Measurements from ENCODE around the gene UHRF2.
"Not testable (repeated sequence)": the region's sequence is repeated elsewhere in the genome, so short reads cannot be mapped to it uniquely, and the experiment has no call there.

UHRF2 gene, protein sequence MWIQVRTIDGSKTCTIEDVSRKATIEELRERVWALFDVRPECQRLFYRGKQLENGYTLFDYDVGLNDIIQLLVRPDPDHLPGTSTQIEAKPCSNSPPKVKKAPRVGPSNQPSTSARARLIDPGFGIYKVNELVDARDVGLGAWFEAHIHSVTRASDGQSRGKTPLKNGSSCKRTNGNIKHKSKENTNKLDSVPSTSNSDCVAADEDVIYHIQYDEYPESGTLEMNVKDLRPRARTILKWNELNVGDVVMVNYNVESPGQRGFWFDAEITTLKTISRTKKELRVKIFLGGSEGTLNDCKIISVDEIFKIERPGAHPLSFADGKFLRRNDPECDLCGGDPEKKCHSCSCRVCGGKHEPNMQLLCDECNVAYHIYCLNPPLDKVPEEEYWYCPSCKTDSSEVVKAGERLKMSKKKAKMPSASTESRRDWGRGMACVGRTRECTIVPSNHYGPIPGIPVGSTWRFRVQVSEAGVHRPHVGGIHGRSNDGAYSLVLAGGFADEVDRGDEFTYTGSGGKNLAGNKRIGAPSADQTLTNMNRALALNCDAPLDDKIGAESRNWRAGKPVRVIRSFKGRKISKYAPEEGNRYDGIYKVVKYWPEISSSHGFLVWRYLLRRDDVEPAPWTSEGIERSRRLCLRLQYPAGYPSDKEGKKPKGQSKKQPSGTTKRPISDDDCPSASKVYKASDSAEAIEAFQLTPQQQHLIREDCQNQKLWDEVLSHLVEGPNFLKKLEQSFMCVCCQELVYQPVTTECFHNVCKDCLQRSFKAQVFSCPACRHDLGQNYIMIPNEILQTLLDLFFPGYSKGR

DNA sequence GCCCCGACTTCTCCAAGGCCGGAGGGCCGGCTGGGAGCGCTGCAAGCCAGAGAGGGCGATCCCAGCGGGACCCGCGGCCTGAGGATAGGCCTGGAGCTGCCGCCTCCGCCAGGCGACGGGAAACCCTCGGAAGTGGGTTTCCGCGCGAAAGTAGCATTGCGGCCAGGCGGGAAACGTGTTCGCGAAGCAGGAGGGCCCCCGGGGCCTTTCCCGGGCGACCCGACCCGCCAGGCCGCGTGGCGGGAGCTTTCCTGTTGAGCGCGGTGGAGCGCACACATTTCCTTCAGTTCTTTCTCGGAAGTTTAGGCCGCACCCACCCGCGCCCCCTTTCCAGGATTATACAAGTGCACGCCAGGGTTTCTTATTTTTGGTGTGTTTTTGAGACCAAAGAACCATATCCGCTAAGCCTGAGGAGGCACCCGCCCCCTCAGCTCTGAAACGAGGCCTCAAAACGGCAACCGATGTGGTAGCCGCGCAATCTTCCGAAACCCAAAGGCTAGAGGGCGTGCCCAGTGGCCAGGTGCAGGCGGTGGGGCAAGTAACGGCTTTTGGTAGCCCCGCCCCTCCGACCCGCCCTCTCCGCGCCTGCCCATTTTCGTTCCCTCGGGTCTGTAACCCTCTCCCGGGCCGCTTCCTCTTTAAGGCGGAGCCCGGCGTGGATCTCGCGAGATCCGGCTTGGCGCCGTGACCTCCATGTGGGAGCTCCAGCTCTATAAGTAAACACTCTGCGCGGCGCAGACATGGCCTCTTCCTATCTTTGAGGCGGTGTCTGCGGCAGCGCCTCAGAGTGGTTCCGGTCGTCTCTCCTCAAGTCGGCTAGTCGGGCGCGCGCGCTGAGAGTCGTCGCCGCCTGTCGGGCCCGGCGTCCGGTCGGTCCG, at the start of gene UHRF2:
UHRF2 (plus strand) TSS at position 713 of the 878 bp plus-strand sequence. CDS start 292 bp downstream, outside the sequence.
- TF ChIP-seq, protein P1, sequence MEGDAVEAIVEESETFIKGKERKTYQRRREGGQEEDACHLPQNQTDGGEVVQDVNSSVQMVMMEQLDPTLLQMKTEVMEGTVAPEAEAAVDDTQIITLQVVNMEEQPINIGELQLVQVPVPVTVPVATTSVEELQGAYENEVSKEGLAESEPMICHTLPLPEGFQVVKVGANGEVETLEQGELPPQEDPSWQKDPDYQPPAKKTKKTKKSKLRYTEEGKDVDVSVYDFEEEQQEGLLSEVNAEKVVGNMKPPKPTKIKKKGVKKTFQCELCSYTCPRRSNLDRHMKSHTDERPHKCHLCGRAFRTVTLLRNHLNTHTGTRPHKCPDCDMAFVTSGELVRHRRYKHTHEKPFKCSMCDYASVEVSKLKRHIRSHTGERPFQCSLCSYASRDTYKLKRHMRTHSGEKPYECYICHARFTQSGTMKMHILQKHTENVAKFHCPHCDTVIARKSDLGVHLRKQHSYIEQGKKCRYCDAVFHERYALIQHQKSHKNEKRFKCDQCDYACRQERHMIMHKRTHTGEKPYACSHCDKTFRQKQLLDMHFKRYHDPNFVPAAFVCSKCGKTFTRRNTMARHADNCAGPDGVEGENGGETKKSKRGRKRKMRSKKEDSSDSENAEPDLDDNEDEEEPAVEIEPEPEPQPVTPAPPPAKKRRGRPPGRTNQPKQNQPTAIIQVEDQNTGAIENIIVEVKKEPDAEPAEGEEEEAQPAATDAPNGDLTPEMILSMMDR (IDR thresholded peaks at IDR 0.05; ENCODE audit: borderline replicate concordance, insufficient read depth, low read depth, low read length), result 0 out of 2 replicates have a peak, but pooled peaks have one; percentile 0
- peak within 1 kb of the TSS; percentile 99 for H3K4me3 ChIP-seq (ENCODE audit: low read depth, low read length)

DNA sequence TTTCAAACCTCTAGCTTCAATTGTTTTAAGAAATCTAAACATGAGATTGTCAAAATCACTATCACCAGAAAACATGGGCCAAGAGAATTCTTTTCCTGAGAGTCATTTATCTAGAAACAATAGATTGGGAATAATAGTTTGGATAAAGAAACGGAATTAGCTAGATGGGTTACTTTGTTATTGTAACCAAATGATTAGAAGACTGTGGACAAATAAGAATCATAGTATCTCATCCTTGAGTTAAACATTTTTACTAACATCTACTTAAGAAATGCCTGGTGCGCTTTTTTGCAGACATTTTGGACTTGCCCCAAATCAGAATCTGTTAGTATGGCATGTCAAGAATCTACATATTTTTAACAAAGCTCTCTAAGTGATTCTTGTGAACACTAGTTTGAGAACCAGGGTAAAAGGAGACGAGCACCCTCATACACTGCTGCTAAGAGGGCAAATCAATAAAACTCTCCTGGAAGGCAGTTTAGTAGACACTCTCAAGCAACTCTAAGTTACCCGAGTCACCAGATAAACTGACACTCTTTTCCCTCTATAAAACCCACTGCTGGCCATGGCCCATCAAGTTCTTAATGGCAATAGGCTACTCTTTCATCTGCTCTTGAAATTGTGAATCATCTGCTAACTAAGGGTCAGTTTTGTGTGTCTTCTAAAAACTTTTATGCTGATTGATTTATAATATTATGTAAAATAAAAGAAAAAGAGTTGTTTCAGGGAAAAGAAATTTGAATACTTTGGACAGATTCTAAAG, 45.7 kb upstream of the UHRF2 start:
- TF ChIP-seq, protein P1 (IDR thresholded peaks at IDR 0.05; ENCODE audit: borderline replicate concordance, insufficient read depth, low read depth, low read length), result no peak

GRCh38 chr9:6368831-6369230, 44.2 kb upstream of the UHRF2 start:
- no peak overlapping the region for H3K4me3 ChIP-seq (ENCODE audit: low read depth, low read length)
- TF ChIP-seq, protein P1 (IDR thresholded peaks at IDR 0.05; ENCODE audit: borderline replicate concordance, insufficient read depth, low read depth, low read length), result no peak

More for the DNA sequence above, 45.7 kb upstream of the UHRF2 start:
- H3K4me3 ChIP-seq (ENCODE audit: low read depth, low read length), result no peak overlapping the region

DNA sequence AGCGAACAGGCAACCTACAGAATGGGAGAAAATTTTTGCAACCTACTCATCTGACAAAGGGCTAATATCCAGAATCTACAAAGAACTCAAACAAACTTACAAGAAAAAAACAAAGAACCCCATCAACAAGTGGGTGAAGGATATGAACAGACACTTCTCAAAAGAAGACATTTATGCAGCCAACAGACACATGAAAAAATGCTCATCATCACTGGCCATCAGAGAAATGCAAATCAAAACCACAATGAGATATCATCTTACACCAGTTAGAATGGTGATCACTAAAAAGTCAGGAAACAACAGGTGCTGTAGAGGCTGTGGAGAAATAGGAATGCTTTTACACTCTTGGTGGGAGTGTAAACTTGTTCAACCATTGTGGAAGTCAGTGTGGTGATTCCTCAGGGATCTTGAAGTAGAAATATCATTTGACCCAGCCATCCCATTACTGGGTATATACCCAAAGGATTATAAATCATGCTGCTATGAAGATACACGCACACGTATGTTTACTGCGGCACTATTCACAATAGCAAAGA, 31.5 kb upstream of the UHRF2 start:
- H3K4me3 ChIP-seq (ENCODE audit: low read depth, low read length), result not testable (repeated sequence)

DNA sequence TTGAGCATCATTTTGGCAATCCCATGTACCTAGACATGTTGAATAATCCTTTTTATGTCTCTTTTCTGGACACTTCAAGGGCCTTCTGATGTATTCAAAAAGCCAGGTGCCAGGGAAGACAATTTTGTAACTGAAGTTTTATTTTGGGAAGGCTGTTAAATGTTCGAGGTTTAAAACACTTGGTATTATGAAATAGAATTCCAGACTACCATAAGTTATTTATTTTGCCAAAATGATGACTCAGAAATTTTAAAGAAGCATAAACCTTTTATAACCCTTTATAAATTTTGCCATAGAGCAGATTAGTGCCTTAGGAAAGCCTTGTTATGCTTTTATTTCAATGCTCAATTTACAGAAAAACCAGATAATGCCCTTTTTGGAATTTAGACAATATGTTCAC, 30.3 kb upstream of the UHRF2 start:
- no peak overlapping the region for H3K4me3 ChIP-seq (ENCODE audit: low read depth, low read length)
- TF ChIP-seq, protein P1 (IDR thresholded peaks at IDR 0.05; ENCODE audit: borderline replicate concordance, insufficient read depth, low read depth, low read length), result no peak

DNA sequence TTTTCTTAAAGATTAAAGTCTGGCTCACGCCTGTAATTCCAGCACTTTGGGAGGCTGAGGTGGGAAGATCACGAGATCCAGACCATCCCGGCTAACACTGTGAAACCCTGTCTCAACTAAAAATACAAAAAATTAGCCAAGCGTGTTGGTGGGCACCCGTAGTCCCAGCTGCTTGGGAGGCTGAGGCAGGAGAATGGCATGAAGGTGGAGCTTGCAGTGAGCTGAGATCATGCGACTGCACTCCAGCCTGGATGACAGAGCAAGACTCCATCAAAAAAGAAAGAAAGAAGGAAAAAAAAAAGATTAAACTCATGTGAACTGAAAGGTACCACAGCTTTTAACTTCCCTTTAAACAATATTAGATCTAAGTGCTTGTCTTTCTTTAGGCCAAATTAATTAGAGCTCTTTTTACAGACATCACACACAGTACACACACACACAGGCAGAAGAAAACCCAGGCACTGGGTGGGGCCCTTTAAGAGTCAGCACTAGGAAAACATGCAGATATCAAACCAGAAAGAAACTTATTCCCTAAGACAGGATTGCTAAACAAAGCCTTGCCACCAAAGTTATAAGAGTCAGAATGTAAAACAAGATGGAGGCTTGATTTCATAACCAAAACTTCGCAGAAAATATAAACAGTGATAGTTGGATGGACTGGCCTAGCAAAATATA, 29.3 kb upstream of the UHRF2 start:
- TF ChIP-seq, protein P1 (IDR thresholded peaks at IDR 0.05; ENCODE audit: borderline replicate concordance, insufficient read depth, low read depth, low read length), result no peak
- H3K4me3 ChIP-seq (ENCODE audit: low read depth, low read length), result no peak overlapping the region

All from GM12875 (cell line).